ENCODE measurements around the gene ITGB4. TPM values are rescaled to one million over a fixed set of nuclear protein-coding genes. Genes with fewer than 3 reads are reported as not detected.

ITGB4 gene
- total and polyA plus RNA-seq, 10 of the 15 experiments (the other 5 are each of a cell fraction or from before 2014, with no cell fraction given), result 0.06 to 1.6 (median 0.27) TPM; not detected in 2

DNA sequence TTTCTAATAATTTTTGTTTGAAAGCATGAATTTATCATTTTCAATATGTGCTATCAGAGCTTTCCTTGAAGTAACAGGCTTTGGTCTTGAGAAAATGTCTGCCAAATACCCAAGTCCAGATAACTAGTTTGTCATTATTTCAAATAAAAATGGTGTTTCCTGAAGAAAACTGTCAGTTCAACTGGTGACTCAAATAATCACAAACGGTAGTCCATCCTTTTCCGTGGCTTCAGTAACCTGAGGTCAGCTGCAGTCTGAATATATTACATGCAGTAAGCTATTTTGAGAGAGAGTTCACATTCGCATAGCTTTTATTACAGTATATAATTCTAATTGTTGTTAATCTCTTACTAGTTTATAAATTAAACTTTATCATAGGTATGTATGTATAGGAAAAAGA lies 44.8 kb upstream of the ITGB4 start:
- POLR2A ChIA-PET, result interaction anchor here (1.0 kb wide), 1 partner anchor 11 kb away, joined by 4 read pairs; no protein-coding TSS in a partner anchor
- in situ Hi-C loops (cut with MboI), result no loop called here
- H3K79me2 ChIP-seq (ENCODE audit: control insufficient read depth, insufficient read depth, low read length), result peaks cover 7% of the 10 kb centered on the region
- H3K4me2 ChIP-seq (ENCODE audit: control insufficient read depth, insufficient read depth), result no peak overlapping the region
- H2AFZ ChIP-seq (ENCODE audit: control insufficient read depth, low read depth, low read length), result no peak overlapping the region
- H3K27ac ChIP-seq (ENCODE audit: control insufficient read depth, insufficient read depth), result no peak overlapping the region
- CTCF ChIA-PET, result interaction anchor here (1.0 to 7.9 kb wide), 8 partner anchors 9 to 75 kb away, joined by 3 to 197 read pairs (median 9); partner anchors contain the start of genes RECQL5, SAP30BP and SMIM5
- H3K27me3 ChIP-seq (replicated peaks in 1 of 2; ENCODE audit: control insufficient read depth in 2 of 2, insufficient read depth in 2 of 2, low read length in 1 of 2), result no peaks in the 10 kb centered on the region
- no peak for FAIRE-seq
- no peak overlapping the region for H3K4me3 ChIP-seq
- TF ChIP-seq ZBED1 (IDR thresholded peaks at IDR 0.05; ENCODE audit: borderline replicate concordance) (no peak), CBX5 (IDR thresholded peaks at IDR 0.05; ENCODE audit: low read depth) (no peak), SUPT20H (IDR thresholded peaks at IDR 0.05; ENCODE audit: borderline replicate concordance, control insufficient read depth, low read depth, low read length) (no peak), ZBTB33 (IDR thresholded peaks at IDR 0.05) (no peak), NFYB (IDR thresholded peaks at IDR 0.05; ENCODE audit: insufficient read depth, low read depth, low read length) (no peak), SIX5 (IDR thresholded peaks at IDR 0.05; ENCODE audit: low read depth, low read length, severe bottlenecking) (no peak), FOS (IDR thresholded peaks at IDR 0.05; ENCODE audit: borderline replicate concordance, extremely low read depth, insufficient read length) (no peak), ZNF274 (IDR thresholded peaks at IDR 0.05; ENCODE audit: insufficient read depth, insufficient read length) (no peak), ETV6 (conservative IDR thresholded peaks at IDR 0.05 in 1 of 2, IDR thresholded peaks at IDR 0.05 in 1 of 2; ENCODE audit: borderline replicate concordance in 1 of 2, low read depth in 1 of 2) (no peak), RB1 (IDR thresholded peaks at IDR 0.05; ENCODE audit: borderline replicate concordance) (no peak), WRNIP1 (IDR thresholded peaks at IDR 0.05; ENCODE audit: borderline replicate concordance, low read depth, low read length) (no peak), SUZ12 (IDR thresholded peaks at IDR 0.05; ENCODE audit: unreplicated experiment) (no peak)
- no TSS peak for BruUV-seq (replicated peaks)
- peaks cover 10 to 22% of the 10 kb centered on the region in 2 experiments for H3K36me3 ChIP-seq (ENCODE audit: control insufficient read depth in 2 of 2, insufficient read depth in 2 of 2, low read length in 1 of 2)
- RAD21 ChIA-PET (ENCODE audit: unreplicated experiment), result interaction anchor here (7.6 kb wide), 1 partner anchor 72 kb away, joined by 79 read pairs; no protein-coding TSS in a partner anchor
- DNase-seq (ENCODE audit: low read depth, low spot score), result no peak
- no peaks in the 10 kb centered on the region for H3K4me1 ChIP-seq (ENCODE audit: control insufficient read depth, insufficient read depth, low read length)
- SMC1A ChIA-PET (ENCODE audit: uncharacterized antibody, unreplicated experiment), result interaction anchor here (0.9 to 6.6 kb wide), 6 partner anchors 9 to 77 kb away, joined by 3 to 72 read pairs (median 6); partner anchors contain the start of genes RECQL5, SAP30BP and SMIM5
- H3K9ac ChIP-seq (ENCODE audit: control insufficient read depth, insufficient read depth, low read length), result no peak overlapping the region
- no peak for ATAC-seq
- H4K20me1 ChIP-seq (ENCODE audit: control insufficient read depth, insufficient read depth), result no peaks in the 10 kb centered on the region
- intact Hi-C loops (cut with micrococcal nuclease; ENCODE audit: unreplicated experiment), result no loop called here
- WGBS (ENCODE audit: insufficient coverage, insufficient replicate concordance, low lambda C conversion rate, missing lambda C conversion rate), result 31% methylated on average over 3 of the region's 3 CpGs
- no peaks in the 10 kb centered on the region for H3K9me3 ChIP-seq (replicated peaks; ENCODE audit: control insufficient read depth, insufficient read depth, low read length)
